Endodermal cell (in vitro differentiated cells): ENCODE results near the gene COL5A2. TPM values are rescaled to one million over a fixed set of nuclear protein-coding genes. Genes with fewer than 3 reads are reported as not detected.
A peak's percentile ranks its signal among the peaks of the same experiment; 100 is the strongest.

ENCODE experiments used
- DNase-seq: peaks from one replicate; pipeline ENCODE4 v3.0.0-alpha.2; 2017
- H3K27ac ChIP-seq: 2 replicates; pipeline ENCODE4 v1.5.1; 2013; ENCODE audit warnings: mild to moderate bottlenecking, low read depth, low read length, moderate library complexity
- H3K27me3 ChIP-seq: 2 replicates; pipeline ENCODE4 v1.6.1; 2013; ENCODE audit warnings: mild to moderate bottlenecking, low read length, moderate library complexity; ENCODE audit not compliant: insufficient read depth, control insufficient read depth, poor library complexity, severe bottlenecking
- H3K36me3 ChIP-seq: 2 replicates; pipeline ENCODE4 v1.7.0; 2013; ENCODE audit warnings: mild to moderate bottlenecking, low read length, moderate library complexity; ENCODE audit not compliant: control insufficient read depth, insufficient read depth
- H3K4me1 ChIP-seq: one replicate; pipeline ENCODE4 v1.7.0; 2013; ENCODE audit warnings: low read length; ENCODE audit not compliant: control insufficient read depth, insufficient read depth
- H3K4me3 ChIP-seq: 2 replicates; pipeline ENCODE4 v1.5.1; 2013; ENCODE audit warnings: mild to moderate bottlenecking, low read length, moderate library complexity
- H3K9ac ChIP-seq: 2 replicates; pipeline ENCODE4 v1.6.1; 2013; ENCODE audit warnings: mild to moderate bottlenecking, low read length, moderate library complexity; ENCODE audit not compliant: poor library complexity, severe bottlenecking; ENCODE audit errors: extremely low read depth
- H3K9me3 ChIP-seq: 2 replicates; pipeline ENCODE4 v1.6.1; 2013; ENCODE audit warnings: mild to moderate bottlenecking, low read length, moderate library complexity; ENCODE audit not compliant: control insufficient read depth
- H3K27ac Mint-ChIP-seq: 2 replicates; pipeline ENCODE4 v1.8.0; 2020; ENCODE audit warnings: mixed read lengths
- H3K27me3 Mint-ChIP-seq: 2 replicates; pipeline ENCODE4 v1.8.0; 2021; ENCODE audit warnings: mild to moderate bottlenecking, mixed read lengths; ENCODE audit not compliant: insufficient read depth
- H3K36me3 Mint-ChIP-seq: 2 replicates; pipeline ENCODE4 v1.8.0; 2020; ENCODE audit warnings: low read depth, mixed read lengths
- H3K4me1 Mint-ChIP-seq: 2 replicates; pipeline ENCODE4 v1.8.0; 2020; ENCODE audit warnings: mixed read lengths
- H3K4me3 Mint-ChIP-seq: 2 replicates; pipeline ENCODE4 v1.8.0; 2020; ENCODE audit warnings: mild to moderate bottlenecking, moderate library complexity, mixed read lengths
- H3K9me3 Mint-ChIP-seq: 2 replicates; pipeline ENCODE4 v1.8.0; 2020; ENCODE audit warnings: mild to moderate bottlenecking, mixed read lengths
- WGBS, 2 experiments: methylation state at CpG; one replicate each; pipeline versions ENCODE4 v1.1.5 to v1.1.7; 2013; ENCODE audit warnings: missing lambda C conversion rate in 2 of 2, mixed read lengths in 1 of 2; ENCODE audit not compliant: insufficient coverage in 1 of 2, insufficient read length in 1 of 2; 5-methylcytosine and 5-hydroxymethylcytosine counted together
- total RNA-seq, 2 donors: library from RNA; stranded (reverse); fragmentation: NEBNext Ultra II Directional in 1 of 2; extraction: Animal tissue kit (Norgen Biotek cat#: 25700) in 1 of 2; gene quantifications; 2 replicates in 1 of 2; 3 replicates in 1 of 2; pipeline ENCODE4 v1.2.1, GENCODE V29; 2021
- TF ChIP-seq, protein P1 (sequence below): fragments of 200-600 bp; sonication (generic); conservative IDR thresholded peaks from 2 replicates; pipeline ENCODE4 v1.5.0; 2021; ENCODE audit warnings: antibody characterized with exemption, mild to moderate bottlenecking

Gene COL5A2
- total RNA-seq, 2 donors from 2014 or later, result 117 to 153 TPM

DNA sequence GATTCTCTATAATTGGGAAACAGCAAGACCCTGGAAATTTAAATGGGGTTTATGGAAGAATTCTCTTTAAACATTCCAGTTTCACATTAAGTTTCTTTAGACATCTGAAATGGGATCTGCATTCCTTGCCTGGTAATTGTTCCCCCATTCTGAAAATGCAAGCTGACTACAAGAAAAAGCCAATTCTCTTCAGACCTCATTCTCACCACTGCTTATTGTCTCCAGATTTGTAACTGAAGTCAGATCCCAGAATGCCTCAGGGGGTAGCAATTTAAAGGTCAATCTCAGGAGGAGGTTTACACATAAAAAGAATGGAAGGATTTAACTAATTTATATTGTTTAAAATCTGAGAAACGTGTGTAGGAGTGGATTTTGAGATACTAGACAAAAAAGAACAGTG, 164.2 kb downstream of the COL5A2 start:
- Histone ChIP-seq H3K4me1 (peaks cover 4% of the 10 kb centered on the region), H3K9me3 (no peaks in the 10 kb centered on the region), H3K27me3 (no peaks in the 10 kb centered on the region), H3K36me3 (no peaks in the 10 kb centered on the region), H3K9ac (no peak overlapping the region), H3K27ac (peak overlapping the region; percentile 40), H3K4me3 (peak overlapping the region; percentile 16)
- H3K9me3 Mint-ChIP-seq, result no peaks in the 10 kb centered on the region
- no peaks in the 10 kb centered on the region for H3K36me3 Mint-ChIP-seq
- WGBS, 2 experiments, result 20 to 47% methylated on average over 1 of the region's 1 CpG
- H3K4me1 Mint-ChIP-seq, result peaks cover 14% of the 10 kb centered on the region
- TF ChIP-seq, protein P1, sequence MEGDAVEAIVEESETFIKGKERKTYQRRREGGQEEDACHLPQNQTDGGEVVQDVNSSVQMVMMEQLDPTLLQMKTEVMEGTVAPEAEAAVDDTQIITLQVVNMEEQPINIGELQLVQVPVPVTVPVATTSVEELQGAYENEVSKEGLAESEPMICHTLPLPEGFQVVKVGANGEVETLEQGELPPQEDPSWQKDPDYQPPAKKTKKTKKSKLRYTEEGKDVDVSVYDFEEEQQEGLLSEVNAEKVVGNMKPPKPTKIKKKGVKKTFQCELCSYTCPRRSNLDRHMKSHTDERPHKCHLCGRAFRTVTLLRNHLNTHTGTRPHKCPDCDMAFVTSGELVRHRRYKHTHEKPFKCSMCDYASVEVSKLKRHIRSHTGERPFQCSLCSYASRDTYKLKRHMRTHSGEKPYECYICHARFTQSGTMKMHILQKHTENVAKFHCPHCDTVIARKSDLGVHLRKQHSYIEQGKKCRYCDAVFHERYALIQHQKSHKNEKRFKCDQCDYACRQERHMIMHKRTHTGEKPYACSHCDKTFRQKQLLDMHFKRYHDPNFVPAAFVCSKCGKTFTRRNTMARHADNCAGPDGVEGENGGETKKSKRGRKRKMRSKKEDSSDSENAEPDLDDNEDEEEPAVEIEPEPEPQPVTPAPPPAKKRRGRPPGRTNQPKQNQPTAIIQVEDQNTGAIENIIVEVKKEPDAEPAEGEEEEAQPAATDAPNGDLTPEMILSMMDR, result no peak
- H3K4me3 Mint-ChIP-seq, result no peak overlapping the region
- no peaks in the 10 kb centered on the region for H3K27me3 Mint-ChIP-seq
- no peak overlapping the region for H3K27ac Mint-ChIP-seq
- DNase-seq, result no peak

DNA sequence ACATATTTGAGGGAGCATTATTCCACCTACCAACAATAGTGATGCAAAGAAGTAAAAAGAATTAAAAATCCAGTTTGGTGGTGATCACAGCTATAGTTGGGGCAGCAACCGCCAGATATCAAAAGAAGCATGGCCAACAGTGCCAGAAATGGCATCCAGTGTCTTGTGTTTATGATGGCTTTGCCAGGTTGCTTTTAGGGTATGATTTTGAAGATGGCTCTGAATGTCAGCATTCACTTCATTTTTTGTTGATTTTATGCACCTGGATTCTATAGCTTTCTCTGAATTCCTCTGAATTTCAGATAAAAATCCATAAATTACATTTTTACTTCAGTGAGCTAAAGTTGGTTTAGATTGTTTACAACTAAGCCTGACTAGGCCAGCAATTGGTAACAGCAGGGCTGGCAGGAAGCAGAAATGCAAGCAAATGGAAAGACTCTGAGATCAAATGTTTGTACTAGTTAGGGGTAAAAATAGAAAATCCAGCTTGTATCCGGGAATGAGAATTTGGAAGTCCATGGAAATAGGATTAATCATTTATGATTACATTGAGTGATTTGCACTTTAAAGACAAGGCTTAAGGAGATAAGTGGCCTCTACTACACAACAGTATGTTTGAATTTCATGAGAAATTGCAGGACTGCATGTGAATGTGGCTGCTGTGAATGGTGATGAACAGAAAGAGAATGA, 165.0 kb downstream of the COL5A2 start:
- TF ChIP-seq, protein P1, result no peak
- WGBS, 2 experiments, result 91 to 95% methylated on average over 2 of the region's 2 CpGs
- Histone ChIP-seq H3K36me3 (no peaks in the 10 kb centered on the region), H3K4me1 (peaks cover 4% of the 10 kb centered on the region), H3K4me3 (no peak overlapping the region), H3K9ac (no peak overlapping the region), H3K27me3 (no peaks in the 10 kb centered on the region), H3K9me3 (no peaks in the 10 kb centered on the region), H3K27ac (no peak overlapping the region)
- no peak for DNase-seq
- Mint-ChIP-seq H3K9me3 (no peaks in the 10 kb centered on the region), H3K27me3 (no peaks in the 10 kb centered on the region), H3K27ac (no peak overlapping the region), H3K4me1 (peaks cover 14% of the 10 kb centered on the region), H3K4me3 (no peak overlapping the region), H3K36me3 (no peaks in the 10 kb centered on the region)

DNA sequence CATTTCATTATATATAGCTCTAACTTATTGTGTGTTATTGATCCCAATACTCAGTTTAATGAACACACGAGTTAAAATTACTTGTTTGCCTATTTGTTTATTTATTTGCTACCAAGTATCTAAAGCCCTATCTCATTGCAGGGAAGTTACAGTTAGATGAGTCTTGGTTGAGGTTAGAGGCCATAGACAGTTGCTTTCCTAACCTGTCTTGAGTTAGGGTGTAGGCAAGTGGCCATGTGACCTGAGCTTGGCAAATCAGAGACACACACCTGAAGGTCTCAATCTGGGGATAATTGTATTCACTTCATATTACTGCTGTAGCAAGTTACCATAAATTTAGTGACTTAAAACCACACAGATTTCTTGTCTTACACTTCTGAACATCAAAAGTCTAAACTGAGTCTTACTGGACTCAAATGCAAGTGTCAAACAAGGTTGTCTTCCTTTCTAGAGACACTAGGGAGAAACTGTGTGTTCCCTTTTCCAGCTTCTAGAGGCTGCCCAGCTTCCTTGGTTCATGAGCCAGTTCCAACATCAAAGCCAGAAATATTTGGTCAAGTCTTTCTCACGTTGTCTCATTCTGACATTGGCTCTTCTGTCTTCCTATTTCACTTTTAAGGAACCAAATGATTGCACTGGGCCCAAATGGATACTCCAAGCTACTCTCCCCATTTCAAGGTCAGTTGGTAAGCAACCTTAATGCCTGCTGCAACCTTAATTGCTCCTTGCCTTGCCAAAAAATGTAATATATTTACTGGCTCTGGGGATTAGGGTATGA, 165.7 kb downstream of the COL5A2 start:
- Histone ChIP-seq H3K36me3 (no peaks in the 10 kb centered on the region), H3K4me1 (peaks cover 4% of the 10 kb centered on the region), H3K27me3 (no peaks in the 10 kb centered on the region), H3K9ac (no peak overlapping the region), H3K9me3 (no peaks in the 10 kb centered on the region), H3K4me3 (no peak overlapping the region), H3K27ac (no peak overlapping the region)
- no peak overlapping the region for H3K4me3 Mint-ChIP-seq
- TF ChIP-seq, protein P1, result no peak
- WGBS, 2 experiments, result 83 to 90% methylated on average over 1 to 2 of the region's 2 CpGs
- no peak overlapping the region for H3K27ac Mint-ChIP-seq
- H3K4me1 Mint-ChIP-seq, result peaks cover 14% of the 10 kb centered on the region
- no peak for DNase-seq
- H3K27me3 Mint-ChIP-seq, result no peaks in the 10 kb centered on the region
- no peaks in the 10 kb centered on the region for H3K9me3 Mint-ChIP-seq
- H3K36me3 Mint-ChIP-seq, result no peaks in the 10 kb centered on the region
